GM19468 (cell line): ENCODE data around the gene TSEN34.
"Not testable (repeated sequence)": the region's sequence is repeated elsewhere in the genome, so short reads cannot be mapped to it uniquely, and the experiment has no call there.

ENCODE experiments used
- ATAC-seq: cut with Tn5 transposase; IDR thresholded peaks from one replicate; pipeline ENCODE4 v1.9.1; 2021; ENCODE audit warnings: mild to moderate bottlenecking, moderate library complexity, moderate number of reproducible peaks; ENCODE audit not compliant: unreplicated experiment; ENCODE audit errors: extremely low read depth

TSEN34 gene

GRCh38 chr19:54183431-54183830 lies 7.7 kb upstream of the TSEN34 start:
- ATAC-seq: no peak

DNA sequence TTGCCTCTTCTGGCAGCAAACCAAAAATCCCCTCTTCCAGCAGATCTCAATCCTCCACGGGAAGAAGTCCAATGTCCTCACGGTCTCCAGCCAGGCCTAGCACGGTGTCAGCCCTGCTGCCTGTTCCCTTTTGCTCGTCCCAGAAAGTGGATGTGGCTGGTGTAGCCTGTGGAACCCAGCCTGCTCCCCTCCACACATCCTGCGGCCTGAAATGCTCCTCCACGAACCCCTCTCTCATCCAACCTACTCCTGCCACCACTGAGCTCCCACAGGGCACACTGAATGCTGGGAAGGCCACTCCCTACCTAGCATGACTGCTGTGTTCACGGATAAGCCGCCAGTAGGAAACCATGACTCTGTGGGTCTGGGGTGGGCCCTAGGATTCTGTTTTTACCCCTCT lies 4.8 kb upstream of the TSEN34 start:
- ATAC-seq: no peak

GRCh38 chr19:54186934-54187381 lies 4.2 kb upstream of the TSEN34 start:
- no peak for ATAC-seq

GRCh38 chr19:54188215-54188871 lies 2.8 kb upstream of the TSEN34 start:
- ATAC-seq: no peak

- ATAC-seq: peak; percentile 19
Observed at GRCh38 chr19:54189145-54189734, 1.9 kb upstream of the TSEN34 start, which contains the start of gene MBOAT7. MBOAT7 (minus strand) TSS chr19:54189580; CDS start chr19:54188508, 1,072 bp downstream.

DNA sequence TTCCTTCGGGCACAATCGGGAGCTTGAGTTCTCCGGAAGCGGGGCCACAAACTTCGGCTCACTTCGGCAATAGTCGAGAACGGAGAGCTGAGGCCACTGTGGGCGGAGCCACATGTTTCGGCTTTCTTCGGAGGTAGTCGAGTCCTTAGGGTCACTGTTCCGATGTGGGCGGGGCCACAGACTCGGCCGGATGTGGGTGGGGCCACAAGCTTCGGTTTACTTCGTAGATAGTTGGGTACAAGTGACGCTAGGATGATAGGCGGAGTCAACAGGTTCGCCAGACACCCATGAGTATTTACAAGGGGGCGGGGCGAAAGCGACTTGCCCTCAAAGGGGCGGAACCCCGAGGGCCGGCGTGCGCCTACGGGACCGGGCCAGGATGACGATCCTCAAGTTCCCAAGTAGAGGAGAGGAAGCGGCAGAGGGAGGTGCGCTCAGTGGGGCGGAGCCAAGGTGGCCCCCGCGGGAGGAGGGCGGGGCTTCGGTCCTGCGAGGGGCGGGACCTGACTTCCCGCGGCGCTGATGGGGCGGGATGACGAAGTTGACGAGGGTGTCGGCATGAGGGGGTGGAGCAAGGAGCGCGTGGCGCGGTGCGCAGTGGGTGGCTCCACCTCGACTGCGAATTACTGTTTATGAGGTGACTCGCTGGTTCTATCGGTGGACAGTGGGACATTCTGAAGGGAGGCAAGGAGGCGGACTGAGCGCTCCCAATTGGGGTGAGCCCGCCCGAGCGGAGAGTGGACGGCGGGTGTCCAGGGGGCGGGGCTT lies 1.2 kb upstream of the TSEN34 start:
- peak; percentile 29 for ATAC-seq

DNA sequence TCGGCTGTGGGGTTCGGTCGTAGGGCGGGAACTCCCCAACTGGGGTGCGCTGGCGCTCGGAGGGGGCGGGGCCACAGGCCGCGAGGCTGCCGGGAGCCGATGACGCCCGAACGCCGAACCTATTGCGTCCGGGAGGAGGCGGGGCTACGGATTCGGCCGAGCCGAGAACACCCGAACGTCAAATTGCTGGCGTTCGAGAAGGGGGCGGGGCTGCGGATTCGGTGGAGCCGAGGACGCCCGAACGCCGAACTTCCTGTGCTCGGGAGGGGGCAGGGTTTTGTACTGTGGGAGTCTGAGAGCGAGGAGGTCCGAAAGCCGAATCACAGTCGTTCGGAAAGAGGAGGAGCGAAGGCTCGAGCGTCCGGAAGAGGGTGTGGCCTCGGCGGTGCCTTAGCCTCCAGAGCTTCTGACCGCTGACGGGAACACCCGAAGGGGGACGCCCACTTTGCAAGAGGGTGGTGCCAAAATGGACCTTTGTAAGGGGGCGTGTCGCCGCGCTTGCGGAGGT lies 551 bp upstream of the TSEN34 start:
- peak; percentile 35 for ATAC-seq

GRCh38 chr19:54191811-54192453 lies 824 bp downstream of the TSEN34 start:
- ATAC-seq: no peak

- no peak for ATAC-seq
Observed at GRCh38 chr19:54193011-54193410, 1.9 kb downstream of the TSEN34 start.

GRCh38 chr19:54194463-54194862 lies 3.4 kb downstream of the TSEN34 start:
- ATAC-seq: not testable (repeated sequence)

- no peak for ATAC-seq
Observed at GRCh38 chr19:54196536-54196935, 5.4 kb downstream of the TSEN34 start.

GRCh38 chr19:54197121-54197520 lies 6.0 kb downstream of the TSEN34 start:
- no peak for ATAC-seq

- no peak for ATAC-seq
Observed at GRCh38 chr19:54199401-54199800, 8.3 kb downstream of the TSEN34 start.

- no peak for ATAC-seq
Observed at GRCh38 chr19:54201172-54201701, 10.1 kb downstream of the TSEN34 start.

DNA sequence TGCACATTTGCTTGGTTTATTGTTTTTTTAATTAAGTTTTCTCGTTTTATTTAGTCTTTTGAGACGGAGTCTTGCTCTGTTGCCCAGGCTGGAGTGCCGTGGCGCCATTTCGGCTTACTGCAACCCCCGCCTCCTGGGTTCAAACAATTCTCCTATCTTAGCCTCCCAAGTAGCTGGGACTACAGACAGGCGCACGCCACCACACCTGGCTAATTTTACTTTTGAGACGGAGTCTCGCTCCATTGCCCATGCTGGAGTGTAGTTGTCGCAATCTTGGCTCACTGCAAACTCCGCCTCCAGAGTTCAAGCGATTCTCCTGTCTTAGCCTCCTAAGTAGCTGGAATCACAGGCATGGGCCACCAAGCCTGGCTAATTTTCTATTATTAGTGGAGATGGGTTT lies 10.9 kb downstream of the TSEN34 start:
- ATAC-seq: no peak

- ATAC-seq: no peak
Observed at GRCh38 chr19:54203151-54203611, 12.1 kb downstream of the TSEN34 start.

DNA sequence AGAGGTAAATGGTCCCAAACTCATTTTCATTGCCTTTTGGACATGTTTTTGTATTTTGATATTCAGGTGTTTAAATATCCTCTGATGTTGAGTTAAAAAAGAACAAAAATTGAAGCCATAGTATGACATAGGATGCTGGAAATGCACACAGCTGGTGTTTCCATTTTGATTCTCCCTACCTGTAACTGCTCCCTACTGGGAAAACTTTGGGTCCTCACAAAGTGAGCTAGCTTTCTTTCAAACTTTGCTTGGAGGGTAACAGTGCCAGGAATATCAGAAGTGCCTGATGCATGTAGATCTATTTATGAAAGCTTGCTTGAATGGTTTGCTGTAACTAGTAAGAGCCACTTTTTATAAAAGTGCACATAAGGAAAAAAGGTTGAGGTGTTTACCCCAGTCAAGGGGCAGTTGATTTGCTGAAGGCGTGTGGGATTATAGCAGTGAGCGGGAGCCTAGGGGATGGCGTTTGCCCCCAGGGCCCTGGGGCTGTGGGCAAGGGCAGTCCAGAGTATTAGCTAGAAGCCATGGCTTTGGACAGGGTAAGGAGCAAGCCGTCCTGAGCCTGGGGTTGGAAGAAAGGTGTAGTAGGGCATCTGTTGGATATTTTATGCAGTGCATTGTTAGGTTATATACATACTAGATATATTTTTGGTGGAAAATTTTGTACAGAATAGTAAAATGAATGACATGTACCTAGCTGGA lies 13.8 kb downstream of the TSEN34 start:
- no peak for ATAC-seq

GRCh38 chr19:54206030-54206830 lies 15.1 kb downstream of the TSEN34 start:
- no peak for ATAC-seq

GRCh38 chr19:54206831-54207177 lies 15.7 kb downstream of the TSEN34 start:
- ATAC-seq: no peak
